Fibroblast of lung (primary cell): ENCODE measurements around the gene UTS2R.
"Not testable (repeated sequence)": the region's sequence is repeated elsewhere in the genome, so short reads cannot be mapped to it uniquely, and the experiment has no call there.

Source experiments
- CTCF ChIP-seq, 2 donors: IDR thresholded peaks in 1 of 2; conservative IDR thresholded peaks in 1 of 2; 1 replicate in 1 of 2; 2 replicates in 1 of 2; pipeline ENCODE4 v1.5.1; 2011 to 2012; ENCODE audit warnings: low read length in 2 of 2, control low read depth in 1 of 2, inconsistent platforms in 1 of 2, low read depth in 1 of 2, mild to moderate bottlenecking in 1 of 2
- EZH2 ChIP-seq: IDR thresholded peaks from 2 replicates; pipeline ENCODE4 v1.5.1; 2012; ENCODE audit warnings: low read length, control low read depth, mild to moderate bottlenecking; ENCODE audit errors: missing control alignments

- not testable (repeated sequence) for TF ChIP-seq CTCF (conservative IDR thresholded peaks at IDR 0.05 in 1 of 2, IDR thresholded peaks at IDR 0.05 in 1 of 2; ENCODE audit: low read depth in 1 of 2, low read length in 2 of 2); EZH2
Measured at GRCh38 chr17:82359451-82360074, 12.0 kb upstream of the UTS2R start.
